Islet of Langerhans (tissue), 1 donor: ENCODE data around the gene SLTM.
"Not testable (repeated sequence)": the region's sequence is repeated elsewhere in the genome, so short reads cannot be mapped to it uniquely, and the experiment has no call there.

ENCODE experiments used
- FAIRE-seq: peaks from one replicate; lab custom pipeline; 2011; peaks lifted over from hg19 to GRCh38; lab: Jason Lieb, UNC

Gene SLTM

DNA sequence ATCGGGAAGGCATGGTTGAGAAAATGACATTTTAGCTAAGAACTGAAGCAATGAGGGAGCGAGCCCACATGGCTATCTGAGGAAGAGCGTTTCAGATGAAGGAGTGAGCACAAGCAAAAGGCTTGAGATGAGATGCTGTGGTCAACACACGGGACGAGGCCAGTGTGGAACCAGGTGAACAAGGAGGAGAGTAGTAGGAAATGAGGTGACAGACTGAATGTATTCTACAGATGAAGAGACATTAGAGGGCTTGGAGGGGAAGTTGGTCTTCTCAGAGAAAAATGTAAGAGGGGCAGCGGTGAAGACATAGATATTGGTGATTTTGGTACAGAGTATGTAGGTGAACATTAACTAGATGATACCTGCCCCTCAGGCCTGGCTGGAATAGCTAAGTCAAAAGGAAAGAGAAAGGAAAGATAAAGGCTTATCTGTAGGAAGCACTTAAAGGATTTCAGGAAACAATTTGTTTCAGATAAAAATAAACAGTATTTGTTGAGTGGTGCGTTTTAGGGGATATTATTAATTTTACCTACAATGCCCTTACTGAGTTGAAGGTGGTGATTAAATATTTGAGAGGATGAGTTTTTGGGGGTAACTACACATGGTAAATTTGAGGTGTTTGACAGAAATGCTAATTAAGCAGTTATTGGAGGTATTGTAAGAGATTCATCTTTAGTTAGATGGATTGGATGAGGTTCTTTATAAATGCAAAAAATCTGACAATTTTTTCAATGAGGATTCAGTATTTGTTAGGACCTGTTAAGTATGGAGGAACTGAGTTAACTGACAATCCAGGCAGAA is 57.0 kb downstream of the SLTM start:
- no peak for FAIRE-seq

DNA sequence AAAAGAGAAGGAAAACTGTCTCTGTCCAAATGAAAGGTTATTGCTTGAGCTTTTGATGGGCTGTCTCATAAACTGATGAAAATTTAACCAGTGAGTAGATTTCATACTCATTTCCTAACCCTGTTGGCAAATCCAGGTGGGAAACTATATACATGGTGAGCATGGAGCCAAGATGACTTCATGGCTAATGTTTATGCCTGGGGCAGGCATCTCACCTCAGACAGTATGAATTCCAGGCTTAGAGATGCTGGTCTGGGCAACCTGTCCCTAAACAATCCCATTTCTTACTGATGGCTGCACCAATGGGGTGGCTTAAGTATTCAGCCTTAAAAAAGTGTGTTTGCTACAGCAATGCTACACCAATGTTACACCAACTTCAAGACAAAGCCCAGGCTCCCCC is 58.1 kb downstream of the SLTM start:
- FAIRE-seq: no peak

DNA sequence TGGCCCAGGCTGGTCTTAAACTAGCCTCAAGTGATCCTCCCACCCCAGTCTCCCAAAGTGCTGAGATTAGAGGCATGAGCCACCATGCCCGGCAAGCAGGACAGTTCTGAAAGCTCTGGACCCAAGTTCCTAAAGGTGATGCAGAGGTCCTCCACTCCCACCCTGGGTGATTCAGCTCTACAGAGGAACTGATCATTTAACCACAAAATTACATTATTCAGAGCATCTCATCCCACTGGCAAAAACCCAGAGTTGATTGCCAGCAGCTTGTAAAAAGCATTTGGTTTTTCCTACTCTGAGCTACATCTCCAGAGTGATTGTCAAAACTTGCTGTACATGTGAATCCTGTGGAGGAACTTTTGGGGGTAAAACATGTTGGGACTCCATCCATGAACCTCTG is 60.2 kb downstream of the SLTM start:
- no peak for FAIRE-seq

DNA sequence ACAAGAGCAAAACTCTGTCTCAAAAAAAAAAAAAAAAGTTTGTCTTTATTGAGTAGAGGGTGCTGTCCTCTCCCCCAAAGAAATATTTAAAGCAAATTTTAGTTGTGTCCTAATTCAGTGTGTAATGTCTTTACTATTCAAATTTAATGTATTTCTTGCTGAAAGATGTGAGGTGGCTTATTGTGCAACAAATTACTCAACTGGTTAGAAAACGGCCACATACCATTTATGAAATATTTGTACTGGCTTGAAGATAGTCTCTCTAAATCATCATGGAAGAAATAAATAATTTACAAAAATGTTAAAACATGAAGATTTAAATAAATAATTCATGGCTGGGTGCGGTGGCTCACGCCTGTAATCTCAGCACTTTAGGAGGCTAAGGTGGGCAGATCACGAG is 63.0 kb downstream of the SLTM start:
- FAIRE-seq: no peak

DNA sequence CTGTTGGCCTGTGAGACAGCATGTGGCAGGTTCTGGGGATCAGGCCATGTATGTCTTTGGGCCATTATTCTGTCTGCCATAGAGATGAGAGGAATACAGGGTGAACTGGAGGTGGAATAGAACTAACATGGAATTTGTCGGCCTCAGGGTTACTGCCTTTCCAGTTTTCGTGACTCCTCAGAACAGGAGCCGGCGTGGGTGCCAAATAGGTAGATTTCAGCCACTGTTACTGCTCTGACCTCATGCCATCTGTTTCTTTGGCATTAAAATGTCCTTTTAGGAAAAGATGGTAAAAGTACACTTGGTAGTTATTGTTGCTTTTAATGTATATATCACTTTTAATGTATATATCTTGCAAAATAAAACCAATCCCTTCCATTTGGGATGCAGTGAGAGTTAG is 65.6 kb downstream of the SLTM start:
- FAIRE-seq: no peak

DNA sequence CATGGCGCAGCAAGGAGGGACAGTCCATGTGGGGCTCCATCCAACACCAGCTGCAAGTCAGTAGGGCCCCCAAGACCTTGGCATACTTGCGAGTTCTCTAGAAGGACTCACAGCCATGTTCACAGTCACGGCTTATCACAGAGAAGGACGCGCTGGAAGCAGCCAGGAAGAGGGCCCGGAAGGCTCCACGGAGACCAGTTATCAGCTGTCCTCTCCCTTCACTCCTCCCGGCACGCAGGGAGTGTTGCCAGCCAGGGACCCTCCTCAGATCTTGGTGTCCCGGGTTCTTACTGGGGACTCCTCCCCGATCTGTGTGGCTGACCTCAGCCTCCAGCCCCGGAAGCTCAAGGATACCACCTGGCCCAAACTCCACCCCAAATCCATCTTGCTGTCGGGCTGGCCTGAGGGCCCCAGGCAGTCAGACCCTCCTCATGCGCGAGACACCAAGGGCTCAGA is 68.0 kb downstream of the SLTM start:
- no peak for FAIRE-seq

DNA sequence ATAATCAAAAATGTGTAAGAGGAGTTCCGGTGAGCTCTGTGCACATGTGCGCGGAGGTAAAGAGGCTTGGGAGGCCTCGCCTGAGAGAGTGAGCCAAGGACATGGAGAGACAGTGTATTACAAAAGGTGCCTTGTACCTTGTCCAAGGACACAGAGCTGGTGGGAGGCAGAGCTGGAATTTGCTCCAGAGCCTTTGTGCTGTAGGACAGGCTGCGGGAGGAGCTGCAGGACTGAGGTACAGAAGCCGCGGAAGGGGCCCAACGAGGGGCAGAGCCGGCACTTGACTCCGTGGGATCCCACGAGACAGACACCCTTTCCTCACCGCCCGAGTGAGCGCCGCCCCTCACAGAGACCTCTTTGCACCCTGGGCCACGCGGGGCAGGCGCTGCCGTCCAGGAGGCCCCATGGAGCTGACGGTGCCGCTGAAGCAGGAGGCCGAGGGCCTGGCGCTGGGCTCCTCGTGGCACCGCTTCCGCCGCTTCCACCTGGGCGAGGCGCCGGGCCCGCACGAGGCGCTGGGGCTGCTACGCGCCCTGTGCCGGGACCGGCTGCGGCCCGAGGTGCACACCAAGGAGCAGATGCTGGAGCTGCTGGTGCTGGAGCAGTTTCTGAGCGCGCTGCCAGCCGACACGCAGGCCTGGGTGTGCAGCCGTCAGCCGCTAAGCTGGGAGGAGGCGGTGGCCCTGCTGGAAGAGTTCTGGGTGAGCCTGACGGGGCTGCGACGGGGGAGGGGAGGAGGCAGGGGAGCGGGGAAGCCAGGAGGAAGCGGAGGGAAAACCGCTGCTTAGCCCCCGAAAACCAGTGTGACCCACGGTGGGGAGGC is 68.7 kb downstream of the SLTM start:
- no peak for FAIRE-seq

DNA sequence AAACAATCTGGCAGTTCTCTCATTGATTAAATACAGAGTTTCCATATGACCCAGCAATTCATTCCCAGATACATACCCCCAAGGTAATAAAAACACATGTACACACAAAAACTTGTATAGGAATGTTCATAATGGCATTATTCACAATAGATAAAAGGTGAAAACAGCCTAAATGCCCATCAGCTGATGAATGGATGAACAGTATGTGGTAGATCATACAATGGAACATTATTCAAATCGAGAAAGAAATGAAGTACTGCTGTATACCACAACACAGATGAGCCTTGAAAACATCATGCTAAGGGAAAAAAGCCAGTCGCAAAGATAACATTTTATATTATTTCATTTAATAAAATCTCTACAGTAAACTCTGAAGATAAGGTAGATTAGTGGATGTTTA is 71.2 kb downstream of the SLTM start:
- no peak for FAIRE-seq

DNA sequence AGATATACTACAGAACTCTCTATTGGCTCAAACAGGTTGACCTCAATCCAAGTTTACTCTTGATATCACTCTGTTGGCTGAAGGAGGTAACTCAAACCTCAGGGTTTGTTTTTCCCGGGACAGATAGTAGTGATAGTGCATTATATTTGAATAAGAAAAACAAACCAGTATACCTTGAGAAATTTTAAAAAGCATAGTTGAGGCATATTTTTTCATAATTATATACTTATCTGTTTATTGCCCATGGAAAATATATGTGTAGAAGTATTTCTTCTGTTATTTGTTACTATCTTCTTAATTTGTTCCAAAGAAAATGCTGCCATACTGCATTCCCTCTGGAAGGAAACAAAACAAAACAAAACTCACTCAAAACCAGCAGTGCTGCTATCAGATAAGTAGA is 76.9 kb downstream of the SLTM start:
- FAIRE-seq: not testable (repeated sequence)

DNA sequence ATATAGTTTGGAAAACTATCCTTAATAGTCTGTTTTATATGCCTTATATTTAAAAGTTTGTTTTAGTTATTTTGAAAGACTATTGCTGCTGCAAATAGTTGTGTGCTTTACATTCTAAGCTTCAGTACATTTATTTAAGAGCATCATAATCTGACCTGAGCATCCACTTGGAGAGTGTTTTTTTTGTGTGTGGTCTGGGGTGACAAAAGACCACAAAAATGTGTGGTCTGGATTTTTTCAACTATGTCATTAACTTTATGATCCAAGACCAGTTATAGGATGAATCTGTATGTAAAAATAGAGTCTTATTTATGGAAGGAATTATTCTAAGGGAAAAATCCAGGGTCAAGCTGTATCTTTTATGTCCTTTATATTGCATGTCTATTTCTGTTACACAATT is 77.4 kb downstream of the SLTM start:
- FAIRE-seq: no peak

DNA sequence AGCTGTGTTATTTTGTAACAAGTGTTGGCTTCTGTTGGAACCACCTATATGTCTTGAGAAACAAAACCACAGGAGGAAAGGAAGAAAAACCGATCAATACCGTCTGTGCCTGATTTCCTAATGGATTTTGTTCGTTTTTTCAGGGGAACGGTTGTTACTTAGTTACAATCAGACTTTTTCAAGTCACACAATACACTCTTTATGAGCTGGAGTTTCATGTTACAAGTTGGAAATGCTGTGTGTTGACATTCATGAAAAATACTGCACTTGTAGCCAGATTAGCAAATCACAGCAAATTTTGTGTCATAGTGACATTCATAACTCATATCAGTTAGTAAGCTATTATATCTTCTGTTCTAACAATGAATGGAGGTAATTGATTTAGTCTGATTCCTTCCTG is 78.9 kb downstream of the SLTM start:
- FAIRE-seq: no peak

DNA sequence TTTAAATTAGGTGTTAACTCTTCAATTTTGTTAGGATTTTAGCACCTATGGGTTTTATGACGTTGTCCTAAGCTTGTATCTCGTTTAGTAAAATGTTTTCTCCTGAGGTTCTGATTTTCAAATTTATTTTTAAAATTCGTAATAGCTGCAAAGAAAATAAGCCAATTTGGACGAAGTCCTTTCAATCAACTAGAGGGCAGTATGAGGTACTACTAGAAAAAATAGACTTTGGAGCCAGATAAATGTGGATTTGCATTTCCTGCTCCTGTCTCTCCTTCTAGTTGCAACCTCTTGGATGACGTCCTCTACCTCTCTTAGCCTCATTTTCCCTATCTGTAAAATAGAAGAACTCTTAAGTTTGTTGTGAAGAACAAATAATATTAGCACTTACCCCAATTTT is 81.1 kb downstream of the SLTM start:
- no peak for FAIRE-seq

DNA sequence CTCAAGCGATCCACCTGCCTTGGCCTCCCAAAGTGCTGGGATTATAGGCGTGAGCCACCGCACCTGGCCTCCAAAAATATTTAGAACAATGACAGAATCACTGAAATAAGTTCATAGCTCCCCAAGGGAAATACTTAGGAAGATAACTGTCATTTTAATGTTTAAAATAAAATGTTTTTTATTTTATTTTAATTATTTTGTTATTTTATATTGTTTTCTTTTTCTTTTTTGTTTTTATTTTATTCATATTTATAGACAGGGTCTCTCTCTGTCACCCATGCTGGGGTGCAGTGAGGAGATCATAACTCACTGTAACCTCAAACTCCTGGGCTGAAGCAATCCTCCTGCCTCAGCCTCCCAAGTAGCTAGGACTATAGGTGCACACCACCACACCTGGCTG is 82.3 kb downstream of the SLTM start:
- not testable (repeated sequence) for FAIRE-seq

DNA sequence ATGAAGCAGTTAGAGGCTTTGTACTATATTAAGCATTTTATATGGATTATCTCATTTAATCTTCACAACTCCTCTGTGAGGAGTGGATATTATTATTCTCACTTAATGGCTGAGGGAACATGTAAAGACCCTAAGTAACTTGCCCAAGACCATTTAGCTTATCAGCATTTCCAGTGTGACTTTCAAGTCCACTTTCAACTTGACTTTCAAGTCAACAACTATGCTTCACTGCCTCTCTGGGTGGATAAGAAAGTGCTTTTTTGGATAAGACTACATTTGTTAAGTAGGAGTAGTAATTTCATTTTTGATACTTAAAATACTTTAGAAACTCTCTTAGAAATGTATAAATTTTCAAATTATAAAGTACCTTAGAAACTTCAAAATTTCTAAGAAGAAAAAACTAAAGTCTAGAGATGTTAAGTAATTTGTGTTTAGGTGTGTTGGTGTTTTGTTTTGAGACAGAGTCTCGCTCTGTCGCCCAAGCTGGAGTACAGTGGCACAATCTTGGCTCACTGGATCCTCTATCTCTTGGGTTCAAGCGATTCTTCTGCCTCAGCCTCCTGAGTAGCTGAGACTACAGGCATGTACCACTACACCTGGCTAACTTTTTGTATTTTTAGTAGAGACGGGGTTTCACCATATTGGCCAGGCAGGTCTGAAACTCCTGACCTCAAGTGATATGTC is 90.6 kb downstream of the SLTM start:
- no peak for FAIRE-seq

DNA sequence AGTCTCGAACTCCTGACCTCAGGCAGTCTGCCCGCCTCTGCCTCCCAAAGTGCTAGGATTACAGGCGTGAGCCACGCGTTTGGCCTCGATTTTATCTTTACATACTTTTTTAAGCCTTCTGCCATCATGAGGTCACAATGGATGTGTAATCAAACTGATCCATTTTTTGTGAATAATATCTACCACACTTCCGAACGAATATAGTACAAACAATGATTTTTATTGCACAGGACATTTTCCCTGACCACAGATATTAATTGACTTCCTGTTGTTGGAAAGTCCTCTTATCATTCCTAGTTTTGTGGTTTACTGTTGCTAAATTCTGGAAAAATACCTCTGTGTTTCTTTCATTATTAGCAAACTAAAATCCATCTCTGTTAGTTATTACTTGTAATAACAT is 93.4 kb downstream of the SLTM start:
- FAIRE-seq: no peak

DNA sequence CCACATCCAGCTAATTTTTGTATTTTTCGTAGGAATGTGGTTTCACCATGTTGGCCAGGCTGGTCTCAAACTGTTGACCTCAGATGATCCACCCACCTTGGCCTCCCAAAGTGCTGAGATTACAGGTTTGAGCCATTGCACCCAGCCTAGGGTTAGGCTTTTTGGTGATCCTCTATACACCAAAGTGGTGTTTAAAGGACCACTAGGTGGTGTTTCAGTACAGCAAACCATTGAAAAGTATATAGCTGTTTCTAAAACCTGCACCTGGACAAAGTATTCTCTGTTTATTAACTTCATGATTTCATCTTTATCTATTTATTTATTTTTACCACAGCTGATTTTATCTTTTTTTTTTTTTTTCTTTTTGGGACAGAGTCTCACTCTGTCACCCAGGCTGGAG is 94.0 kb downstream of the SLTM start:
- FAIRE-seq: no peak

DNA sequence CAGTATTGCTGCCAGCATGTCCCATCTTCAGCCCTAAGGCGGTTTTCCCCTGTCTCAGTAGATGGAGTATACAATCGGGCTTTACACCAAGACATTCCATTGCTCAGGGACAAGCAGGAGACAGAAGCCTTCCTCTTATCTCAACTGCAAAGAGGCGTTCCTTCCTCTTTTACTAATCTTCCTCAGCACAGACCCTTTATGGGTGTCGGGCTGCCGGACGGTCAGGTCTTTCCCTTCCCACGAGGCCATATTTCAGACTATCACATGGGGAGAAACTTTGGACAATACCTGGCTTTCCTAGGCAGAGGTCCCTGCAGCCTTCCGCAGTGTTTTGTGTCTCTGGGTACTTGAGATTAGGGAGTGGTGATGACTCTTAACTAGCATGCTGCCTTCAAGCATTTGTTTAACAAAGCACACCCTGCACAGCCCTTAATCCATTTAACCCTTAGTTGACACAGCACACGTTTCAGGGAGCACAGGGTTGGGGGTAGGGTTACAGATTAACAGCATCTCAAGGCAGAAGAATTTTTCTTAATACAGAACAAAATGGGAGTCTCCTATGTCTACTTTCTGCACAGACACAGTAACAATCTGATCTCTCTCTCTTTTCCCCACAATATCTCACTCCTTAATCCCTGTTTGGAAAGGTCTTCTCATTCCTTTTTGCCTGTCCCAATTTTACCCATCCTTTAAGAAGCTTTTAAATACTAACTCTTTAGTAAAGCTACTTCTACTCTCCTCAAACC is 99.6 kb downstream of the SLTM start:
- FAIRE-seq: not testable (repeated sequence)

DNA sequence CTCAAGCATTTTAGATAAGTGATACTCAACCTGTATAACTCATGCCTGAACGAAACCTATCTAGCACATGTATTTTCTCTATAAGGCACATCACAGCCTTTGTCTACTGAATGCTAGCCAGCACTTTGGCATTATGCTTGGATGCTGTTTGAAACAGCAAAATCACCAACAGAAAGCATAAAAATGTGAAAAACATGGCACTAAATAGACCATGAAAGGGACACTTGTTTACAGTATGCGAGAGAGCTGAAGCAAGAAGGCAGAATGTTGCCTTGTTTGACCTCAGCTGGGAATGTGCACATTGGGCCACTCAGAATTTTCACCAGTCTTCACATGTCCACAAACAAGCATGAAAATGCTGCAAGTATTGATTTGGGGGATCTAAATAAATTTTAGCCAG is 102.9 kb downstream of the SLTM start:
- no peak for FAIRE-seq
